Endodermal cell (in vitro differentiated cells): Measurements from ENCODE around the gene JARID2. TPM values are rescaled to one million over a fixed set of nuclear protein-coding genes. Genes with fewer than 3 reads are reported as not detected.
A peak's percentile ranks its signal among the peaks of the same experiment; 100 is the strongest.

ENCODE experiments used
- DNase-seq: peaks from one replicate; pipeline ENCODE4 v3.0.0-alpha.2; 2017
- H3K27ac ChIP-seq: 2 replicates; pipeline ENCODE4 v1.5.1; 2013; ENCODE audit warnings: mild to moderate bottlenecking, low read depth, low read length, moderate library complexity
- H3K27me3 ChIP-seq: 2 replicates; pipeline ENCODE4 v1.6.1; 2013; ENCODE audit warnings: mild to moderate bottlenecking, low read length, moderate library complexity; ENCODE audit not compliant: insufficient read depth, control insufficient read depth, poor library complexity, severe bottlenecking
- H3K36me3 ChIP-seq: 2 replicates; pipeline ENCODE4 v1.7.0; 2013; ENCODE audit warnings: mild to moderate bottlenecking, low read length, moderate library complexity; ENCODE audit not compliant: control insufficient read depth, insufficient read depth
- H3K4me1 ChIP-seq: one replicate; pipeline ENCODE4 v1.7.0; 2013; ENCODE audit warnings: low read length; ENCODE audit not compliant: control insufficient read depth, insufficient read depth
- H3K4me3 ChIP-seq: 2 replicates; pipeline ENCODE4 v1.5.1; 2013; ENCODE audit warnings: mild to moderate bottlenecking, low read length, moderate library complexity
- H3K9ac ChIP-seq: 2 replicates; pipeline ENCODE4 v1.6.1; 2013; ENCODE audit warnings: mild to moderate bottlenecking, low read length, moderate library complexity; ENCODE audit not compliant: poor library complexity, severe bottlenecking; ENCODE audit errors: extremely low read depth
- H3K9me3 ChIP-seq: 2 replicates; pipeline ENCODE4 v1.6.1; 2013; ENCODE audit warnings: mild to moderate bottlenecking, low read length, moderate library complexity; ENCODE audit not compliant: control insufficient read depth
- H3K27ac Mint-ChIP-seq: 2 replicates; pipeline ENCODE4 v1.8.0; 2020; ENCODE audit warnings: mixed read lengths
- H3K27me3 Mint-ChIP-seq: 2 replicates; pipeline ENCODE4 v1.8.0; 2021; ENCODE audit warnings: mild to moderate bottlenecking, mixed read lengths; ENCODE audit not compliant: insufficient read depth
- H3K36me3 Mint-ChIP-seq: 2 replicates; pipeline ENCODE4 v1.8.0; 2020; ENCODE audit warnings: low read depth, mixed read lengths
- H3K4me1 Mint-ChIP-seq: 2 replicates; pipeline ENCODE4 v1.8.0; 2020; ENCODE audit warnings: mixed read lengths
- H3K4me3 Mint-ChIP-seq: 2 replicates; pipeline ENCODE4 v1.8.0; 2020; ENCODE audit warnings: mild to moderate bottlenecking, moderate library complexity, mixed read lengths
- H3K9me3 Mint-ChIP-seq: 2 replicates; pipeline ENCODE4 v1.8.0; 2020; ENCODE audit warnings: mild to moderate bottlenecking, mixed read lengths
- CTCF ChIP-seq: fragments of 200-600 bp; sonication (generic); conservative IDR thresholded peaks from 2 replicates; pipeline ENCODE4 v1.5.0; 2021; ENCODE audit warnings: antibody characterized with exemption, mild to moderate bottlenecking
- WGBS, 2 experiments: methylation state at CpG; one replicate each; pipeline versions ENCODE4 v1.1.5 to v1.1.7; 2013; ENCODE audit warnings: missing lambda C conversion rate in 2 of 2, mixed read lengths in 1 of 2; ENCODE audit not compliant: insufficient coverage in 1 of 2, insufficient read length in 1 of 2; 5-methylcytosine and 5-hydroxymethylcytosine counted together
- total RNA-seq, 2 donors: library from RNA; stranded (reverse); fragmentation: NEBNext Ultra II Directional in 1 of 2; extraction: Animal tissue kit (Norgen Biotek cat#: 25700) in 1 of 2; gene quantifications; 2 replicates in 1 of 2; 3 replicates in 1 of 2; pipeline ENCODE4 v1.2.1, GENCODE V29; 2021

Gene JARID2
- total RNA-seq, 2 donors from 2014 or later: 42.5 to 77.0 TPM

GRCh38 chr6:15372932-15373331 is 127.1 kb downstream of the JARID2 start:
- Histone ChIP-seq H3K36me3 (peaks cover 26% of the 10 kb centered on the region), H3K4me3 (no peak overlapping the region), H3K9ac (no peak overlapping the region), H3K4me1 (peaks cover 2% of the 10 kb centered on the region), H3K27ac (no peak overlapping the region), H3K27me3 (no peaks in the 10 kb centered on the region), H3K9me3 (no peaks in the 10 kb centered on the region)
- DNase-seq: no peak
- H3K27ac Mint-ChIP-seq: no peak overlapping the region
- no peak for TF ChIP-seq CTCF
- WGBS, 2 experiments: 60 to 93% methylated on average over 1 to 2 of the region's 2 CpGs
- H3K27me3 Mint-ChIP-seq: no peaks in the 10 kb centered on the region
- no peaks in the 10 kb centered on the region for H3K9me3 Mint-ChIP-seq
- H3K4me1 Mint-ChIP-seq: peaks cover 26% of the 10 kb centered on the region
- no peak overlapping the region for H3K4me3 Mint-ChIP-seq
- peaks cover 12% of the 10 kb centered on the region for H3K36me3 Mint-ChIP-seq

DNA sequence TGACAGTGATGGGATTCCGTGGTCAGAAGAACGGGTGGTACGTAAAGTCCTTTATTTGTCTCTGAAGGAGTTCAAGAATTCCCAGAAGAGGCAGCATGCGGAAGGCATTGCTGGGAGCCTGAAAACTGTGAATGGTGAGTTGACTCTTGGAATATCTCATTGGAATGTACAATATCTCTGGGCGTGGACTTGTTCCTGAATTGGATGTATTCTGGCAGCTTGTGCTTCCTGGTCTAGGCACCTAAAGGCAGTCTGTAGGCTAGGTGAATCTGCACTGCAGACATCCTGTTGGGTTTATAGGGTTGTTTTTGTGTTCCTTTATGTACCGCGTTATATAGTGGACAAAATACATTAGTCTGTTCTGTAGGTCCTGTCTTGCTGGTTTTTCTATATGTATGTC is 128.2 kb downstream of the JARID2 start:
- H3K9ac ChIP-seq: no peak overlapping the region
- Mint-ChIP-seq H3K36me3 (peaks cover 15% of the 10 kb centered on the region), H3K27me3 (no peaks in the 10 kb centered on the region), H3K4me1 (peaks cover 31% of the 10 kb centered on the region), H3K27ac (no peak overlapping the region), H3K9me3 (no peaks in the 10 kb centered on the region), H3K4me3 (no peak overlapping the region)
- H3K9me3 ChIP-seq: no peaks in the 10 kb centered on the region
- H3K27ac ChIP-seq: no peak overlapping the region
- H3K27me3 ChIP-seq: no peaks in the 10 kb centered on the region
- H3K36me3 ChIP-seq: peaks cover 26% of the 10 kb centered on the region
- H3K4me3 ChIP-seq: no peak overlapping the region
- H3K4me1 ChIP-seq: peaks cover 6% of the 10 kb centered on the region
- TF ChIP-seq CTCF: no peak
- 91 to 96% methylated on average over 4 to 7 of the region's 7 CpGs for WGBS, 2 experiments
- DNase-seq: peak; percentile 28

- Mint-ChIP-seq H3K27me3 (no peaks in the 10 kb centered on the region), H3K4me3 (no peak overlapping the region), H3K27ac (no peak overlapping the region), H3K36me3 (peaks cover 15% of the 10 kb centered on the region), H3K9me3 (no peaks in the 10 kb centered on the region), H3K4me1 (peaks cover 30% of the 10 kb centered on the region)
- Histone ChIP-seq H3K9me3 (no peaks in the 10 kb centered on the region), H3K4me3 (no peak overlapping the region), H3K4me1 (peaks cover 8% of the 10 kb centered on the region), H3K27ac (no peak overlapping the region), H3K27me3 (no peaks in the 10 kb centered on the region), H3K9ac (no peak overlapping the region), H3K36me3 (peaks cover 26% of the 10 kb centered on the region)
- 96 to 100% methylated on average over 2 of the region's 2 CpGs for WGBS, 2 experiments
- no peak for DNase-seq
- no peak for TF ChIP-seq CTCF
Measured at GRCh38 chr6:15375018-15375417, 129.1 kb downstream of the JARID2 start.
